Adrenal gland (tissue), 5 donors: ENCODE results near the gene ATF6.

Experiments used
- CTCF ChIP-seq, 6 experiments: fragments of 450-650 bp in 4 of 6; fragments of 200-600 bp in 2 of 6; sonication (generic) in 1 of 6; IDR thresholded peaks; 1 replicate in 5 of 6; 2 replicates in 1 of 6; pipeline versions ENCODE4 v1.5.1 to v1.8.0; 2016 to 2021; ENCODE audit warnings: antibody characterized with exemption in 6 of 6, mild to moderate bottlenecking in 2 of 6, moderate library complexity in 1 of 6
- POLR2A ChIP-seq, 2 donors: fragments of 450-650 bp; IDR thresholded peaks; one replicate each; pipeline ENCODE4 v1.6.1; 2017; ENCODE audit warnings: antibody characterized with exemption in 2 of 2, mild to moderate bottlenecking in 2 of 2, moderate library complexity in 1 of 2
- donor health status: DM: no; HTN: no; CAD: no.

DNA sequence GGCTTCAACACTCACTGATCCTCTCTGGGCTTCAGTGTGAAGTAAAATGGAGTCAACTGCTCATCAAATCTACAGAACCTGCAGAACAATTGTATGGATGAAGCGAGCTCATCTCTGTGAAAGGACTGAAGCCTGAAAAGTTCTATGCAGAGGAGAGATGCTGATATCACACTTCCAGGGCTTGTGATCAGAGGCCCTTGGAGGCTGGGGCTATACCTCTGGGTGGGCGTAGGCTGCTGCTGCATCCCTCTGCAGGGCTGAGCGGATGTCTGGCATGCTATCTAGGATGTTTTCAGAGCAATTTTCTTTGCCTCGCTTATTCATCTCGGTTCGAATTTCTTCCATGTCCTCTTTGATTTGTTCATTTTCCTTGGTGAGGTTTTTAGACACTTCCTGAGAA, 240.0 kb downstream of the ATF6 start:
- TF ChIP-seq CTCF (IDR thresholded peaks at IDR 0.05): no peak
- no peak for TF ChIP-seq POLR2A (IDR thresholded peaks at IDR 0.05)
